ENCODE measurements around the gene SIN3A. TPM values are rescaled to one million over a fixed set of nuclear protein-coding genes. Genes with fewer than 3 reads are reported as not detected.
"Not testable (repeated sequence)": the region's sequence is repeated elsewhere in the genome, so short reads cannot be mapped to it uniquely, and the experiment has no call there.

Gene SIN3A
- total RNA-seq, 1 donor from 2014 or later: 54.0 TPM

DNA sequence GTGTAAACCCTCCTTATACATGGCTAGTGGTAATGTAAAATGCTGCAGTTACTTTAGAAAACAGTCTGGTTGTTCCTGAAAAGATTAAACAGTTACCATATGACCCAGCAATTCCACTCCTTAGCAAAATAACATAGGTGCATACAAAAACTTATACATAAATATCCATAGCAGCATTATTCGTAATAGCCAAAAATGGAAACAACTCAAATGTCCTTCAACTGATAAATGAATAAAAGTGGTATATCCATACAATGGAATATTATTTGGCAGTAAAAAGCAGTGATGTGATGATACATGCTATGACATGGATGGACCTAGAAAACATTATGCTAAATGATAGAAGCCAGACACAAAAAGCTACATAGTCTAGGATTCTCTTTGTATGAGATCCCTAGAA, 31.6 kb upstream of the SIN3A start:
- FAIRE-seq (no peak), DNase-seq (ENCODE audit: low read depth) (no peak)
- Histone ChIP-seq H3K9me3 (ENCODE audit: insufficient read depth, low read depth, low read length) (no peaks in the 10 kb centered on the region), H3K79me2 (ENCODE audit: insufficient read depth, low read length) (no peaks in the 10 kb centered on the region), H4K20me1 (ENCODE audit: insufficient read depth, low read length) (no peaks in the 10 kb centered on the region), H3K27ac (ENCODE audit: low read depth, low read length) (no peak overlapping the region), H3K4me1 (ENCODE audit: insufficient read depth, low read length) (no peaks in the 10 kb centered on the region), H3K27me3 (ENCODE audit: insufficient read depth, low read length) (no peaks in the 10 kb centered on the region), H2AFZ (ENCODE audit: low read depth, low read length) (no peak overlapping the region), H3K36me3 (ENCODE audit: insufficient read depth, low read length) (peaks cover 11% of the 10 kb centered on the region), H3K4me2 (ENCODE audit: low read length) (no peak overlapping the region), H3K9ac (ENCODE audit: low read length) (no peak overlapping the region), H3K4me3 (ENCODE audit: insufficient read depth, low read depth, low read length) (no peak overlapping the region)
- Mint-ChIP-seq H3K4me1 (ENCODE audit: low read depth, unreplicated experiment) (no peaks in the 10 kb centered on the region), H3K9me3 (ENCODE audit: unreplicated experiment) (peaks cover 3% of the 10 kb centered on the region), H3K27ac (ENCODE audit: unreplicated experiment) (no peak overlapping the region), H3K36me3 (ENCODE audit: low read depth, unreplicated experiment) (peaks cover 29% of the 10 kb centered on the region), H3K4me3 (ENCODE audit: unreplicated experiment) (no peak overlapping the region), H3K27me3 (ENCODE audit: low read depth, unreplicated experiment) (no peaks in the 10 kb centered on the region)
- no peak for TF ChIP-seq EZH2 (IDR thresholded peaks at IDR 0.05; ENCODE audit: insufficient read depth, low read length)

DNA sequence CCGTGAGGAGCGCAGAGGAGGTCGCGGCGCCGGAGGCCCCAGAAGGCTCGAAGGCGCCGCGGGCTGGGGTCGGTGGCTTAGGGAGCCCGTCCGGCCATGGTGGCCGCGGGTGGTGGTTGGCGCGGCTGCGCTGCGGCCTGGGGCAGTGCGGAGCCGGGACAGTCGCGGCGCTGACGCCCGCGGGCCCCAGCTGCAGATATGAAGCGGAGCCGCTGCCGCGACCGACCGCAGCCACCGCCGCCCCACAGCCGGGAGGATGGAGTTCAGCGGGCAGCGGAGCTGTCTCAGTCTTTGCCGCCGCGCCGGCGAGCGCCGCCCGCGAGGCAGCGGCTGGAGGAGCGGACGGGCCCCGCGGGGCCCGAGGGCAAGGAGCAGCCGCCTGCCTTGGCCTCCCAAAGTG, 29.0 kb upstream of the SIN3A start:
- not testable (repeated sequence) for H3K79me2 ChIP-seq (ENCODE audit: insufficient read depth, low read length); H3K27ac Mint-ChIP-seq (ENCODE audit: unreplicated experiment); H3K9me3 Mint-ChIP-seq (ENCODE audit: unreplicated experiment); H3K36me3 ChIP-seq (ENCODE audit: insufficient read depth, low read length); H3K4me3 ChIP-seq (ENCODE audit: insufficient read depth, low read depth, low read length); H3K27me3 ChIP-seq (ENCODE audit: insufficient read depth, low read length); H2AFZ ChIP-seq (ENCODE audit: low read depth, low read length); H3K4me1 ChIP-seq (ENCODE audit: insufficient read depth, low read length); H4K20me1 ChIP-seq (ENCODE audit: insufficient read depth, low read length); H3K4me1 Mint-ChIP-seq (ENCODE audit: low read depth, unreplicated experiment); H3K4me3 Mint-ChIP-seq (ENCODE audit: unreplicated experiment); H3K9me3 ChIP-seq (ENCODE audit: insufficient read depth, low read depth, low read length); H3K27ac ChIP-seq (ENCODE audit: low read depth, low read length); DNase-seq (ENCODE audit: low read depth); H3K27me3 Mint-ChIP-seq (ENCODE audit: low read depth, unreplicated experiment); FAIRE-seq; H3K9ac ChIP-seq (ENCODE audit: low read length); H3K4me2 ChIP-seq (ENCODE audit: low read length)
- peaks cover 26% of the 10 kb centered on the region for H3K36me3 Mint-ChIP-seq (ENCODE audit: low read depth, unreplicated experiment)

DNA sequence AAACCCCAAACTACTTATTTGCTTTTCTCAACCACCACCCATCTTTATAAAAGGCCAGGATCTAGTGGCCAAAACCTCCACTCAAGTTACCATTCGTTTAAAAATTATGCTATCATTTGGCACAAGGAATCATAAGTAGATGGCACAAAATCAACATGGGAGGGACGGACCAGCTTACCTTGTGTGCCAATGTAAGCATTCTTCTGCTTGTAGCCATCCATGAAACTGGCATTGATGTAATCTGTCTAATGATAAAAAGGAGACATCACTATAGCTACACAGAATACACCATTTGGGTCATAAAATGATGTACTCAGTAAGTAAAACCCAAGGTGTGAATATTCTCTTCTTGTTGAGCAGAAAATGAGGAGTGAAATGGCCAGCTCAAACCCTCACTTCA, 28.2 kb upstream of the SIN3A start:
- H3K27me3 ChIP-seq (ENCODE audit: insufficient read depth, low read length): no peaks in the 10 kb centered on the region
- no peak for FAIRE-seq
- H3K79me2 ChIP-seq (ENCODE audit: insufficient read depth, low read length): no peaks in the 10 kb centered on the region

DNA sequence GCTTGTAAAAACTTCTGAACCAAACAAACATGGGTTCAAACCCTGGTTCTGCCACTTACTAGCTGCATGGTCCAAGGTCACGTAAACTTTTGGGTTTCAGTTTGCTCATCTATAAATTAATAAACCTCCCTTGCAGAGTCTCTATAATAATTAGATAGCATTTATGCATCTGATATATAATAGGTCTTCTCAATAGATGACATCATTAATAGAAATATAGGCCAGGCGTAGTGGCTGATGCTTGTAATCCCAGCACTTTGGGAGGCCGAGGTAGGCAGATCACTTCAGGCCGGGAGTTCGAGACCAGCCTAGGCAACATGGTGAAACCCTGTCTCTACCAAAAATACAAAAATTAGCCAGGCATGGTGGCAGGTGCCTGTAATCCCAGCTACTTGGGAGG, 25.6 kb upstream of the SIN3A start:
- DNase-seq (ENCODE audit: low read depth); H3K4me1 Mint-ChIP-seq (ENCODE audit: low read depth, unreplicated experiment); H3K4me1 ChIP-seq (ENCODE audit: insufficient read depth, low read length); H4K20me1 ChIP-seq (ENCODE audit: insufficient read depth, low read length); H3K9ac ChIP-seq (ENCODE audit: low read length); H3K4me3 ChIP-seq (ENCODE audit: insufficient read depth, low read depth, low read length); H3K27ac ChIP-seq (ENCODE audit: low read depth, low read length); H3K27me3 ChIP-seq (ENCODE audit: insufficient read depth, low read length); H3K4me2 ChIP-seq (ENCODE audit: low read length); H3K79me2 ChIP-seq (ENCODE audit: insufficient read depth, low read length); H3K4me3 Mint-ChIP-seq (ENCODE audit: unreplicated experiment); H3K27ac Mint-ChIP-seq (ENCODE audit: unreplicated experiment); FAIRE-seq; H2AFZ ChIP-seq (ENCODE audit: low read depth, low read length); H3K9me3 Mint-ChIP-seq (ENCODE audit: unreplicated experiment); H3K9me3 ChIP-seq (ENCODE audit: insufficient read depth, low read depth, low read length); H3K27me3 Mint-ChIP-seq (ENCODE audit: low read depth, unreplicated experiment): not testable (repeated sequence)
- H3K36me3 Mint-ChIP-seq (ENCODE audit: low read depth, unreplicated experiment): peaks cover 16% of the 10 kb centered on the region
- peaks cover 13% of the 10 kb centered on the region for H3K36me3 ChIP-seq (ENCODE audit: insufficient read depth, low read length)

More for the DNA sequence above, 28.2 kb upstream of the SIN3A start:
- no peak for TF ChIP-seq EZH2 (IDR thresholded peaks at IDR 0.05; ENCODE audit: insufficient read depth, low read length)
- TF ChIP-seq, protein P1, sequence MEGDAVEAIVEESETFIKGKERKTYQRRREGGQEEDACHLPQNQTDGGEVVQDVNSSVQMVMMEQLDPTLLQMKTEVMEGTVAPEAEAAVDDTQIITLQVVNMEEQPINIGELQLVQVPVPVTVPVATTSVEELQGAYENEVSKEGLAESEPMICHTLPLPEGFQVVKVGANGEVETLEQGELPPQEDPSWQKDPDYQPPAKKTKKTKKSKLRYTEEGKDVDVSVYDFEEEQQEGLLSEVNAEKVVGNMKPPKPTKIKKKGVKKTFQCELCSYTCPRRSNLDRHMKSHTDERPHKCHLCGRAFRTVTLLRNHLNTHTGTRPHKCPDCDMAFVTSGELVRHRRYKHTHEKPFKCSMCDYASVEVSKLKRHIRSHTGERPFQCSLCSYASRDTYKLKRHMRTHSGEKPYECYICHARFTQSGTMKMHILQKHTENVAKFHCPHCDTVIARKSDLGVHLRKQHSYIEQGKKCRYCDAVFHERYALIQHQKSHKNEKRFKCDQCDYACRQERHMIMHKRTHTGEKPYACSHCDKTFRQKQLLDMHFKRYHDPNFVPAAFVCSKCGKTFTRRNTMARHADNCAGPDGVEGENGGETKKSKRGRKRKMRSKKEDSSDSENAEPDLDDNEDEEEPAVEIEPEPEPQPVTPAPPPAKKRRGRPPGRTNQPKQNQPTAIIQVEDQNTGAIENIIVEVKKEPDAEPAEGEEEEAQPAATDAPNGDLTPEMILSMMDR (IDR thresholded peaks at IDR 0.05; ENCODE audit: insufficient read depth, low read depth, low read length): no peak
- Histone ChIP-seq H3K9ac (ENCODE audit: low read length) (no peak overlapping the region), H3K4me3 (ENCODE audit: insufficient read depth, low read depth, low read length) (no peak overlapping the region), H3K36me3 (ENCODE audit: insufficient read depth, low read length) (peaks cover 7% of the 10 kb centered on the region), H3K27ac (ENCODE audit: low read depth, low read length) (no peak overlapping the region), H4K20me1 (ENCODE audit: insufficient read depth, low read length) (no peaks in the 10 kb centered on the region), H3K4me2 (ENCODE audit: low read length) (no peak overlapping the region), H3K9me3 (ENCODE audit: insufficient read depth, low read depth, low read length) (no peaks in the 10 kb centered on the region), H2AFZ (ENCODE audit: low read depth, low read length) (no peak overlapping the region), H3K4me1 (ENCODE audit: insufficient read depth, low read length) (no peaks in the 10 kb centered on the region)
- H3K4me3 Mint-ChIP-seq (ENCODE audit: unreplicated experiment): no peak overlapping the region
- H3K4me1 Mint-ChIP-seq (ENCODE audit: low read depth, unreplicated experiment): no peaks in the 10 kb centered on the region
- H3K36me3 Mint-ChIP-seq (ENCODE audit: low read depth, unreplicated experiment): peaks cover 25% of the 10 kb centered on the region
- H3K27ac Mint-ChIP-seq (ENCODE audit: unreplicated experiment): no peak overlapping the region
- H3K9me3 Mint-ChIP-seq (ENCODE audit: unreplicated experiment): no peaks in the 10 kb centered on the region
- H3K27me3 Mint-ChIP-seq (ENCODE audit: low read depth, unreplicated experiment): no peaks in the 10 kb centered on the region
- DNase-seq (ENCODE audit: low read depth): no peak
